Measurements from ENCODE around the gene SCN10A. TPM values are rescaled to one million over a fixed set of nuclear protein-coding genes. Genes with fewer than 3 reads are reported as not detected.

The SCN10A gene
- total and polyA plus RNA-seq, 9 of the 15 experiments (the other 6 are each of a cell fraction or from before 2014, with no cell fraction given): not detected

DNA sequence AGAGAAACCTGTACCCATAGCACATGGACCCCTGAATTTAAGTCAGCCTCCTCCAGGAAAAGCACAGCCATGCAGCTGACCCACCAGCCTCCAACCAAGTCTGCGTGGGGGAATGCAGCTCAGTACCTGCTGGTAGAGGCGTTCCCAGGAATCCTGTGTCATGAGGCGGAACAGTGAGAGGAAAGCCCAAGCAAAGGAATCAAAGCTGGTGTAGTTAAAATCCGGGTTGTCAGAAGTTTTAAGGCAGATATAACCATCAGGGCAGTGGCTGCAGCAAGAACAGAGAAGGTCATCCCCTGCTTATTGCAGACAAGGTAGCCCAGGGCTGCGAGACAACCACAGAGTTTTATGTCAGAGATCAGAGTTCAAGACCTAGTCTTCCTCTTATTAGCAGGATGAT lies 59.1 kb downstream of the SCN10A start:
- BruUV-seq (replicated peaks): no TSS peak
- H3K4me1 ChIP-seq (replicated peaks in 1 of 2; ENCODE audit: control insufficient read depth in 2 of 2, insufficient read depth in 2 of 2, low read length in 2 of 2): no peaks in the 10 kb centered on the region
- H3K27me3 ChIP-seq (ENCODE audit: control insufficient read depth in 2 of 2, insufficient read depth in 2 of 2, low read length in 2 of 2): peaks cover 0 to 3% of the 10 kb centered on the region in 2 experiments; a peak in 2 of 5 replicates
- no peak overlapping the region for H2AFZ ChIP-seq (ENCODE audit: low read depth, low read length)
- H3K27ac ChIP-seq (ENCODE audit: extremely low read depth, low read depth, low read length): no peak overlapping the region
- no peak overlapping the region for H3K4me2 ChIP-seq (ENCODE audit: insufficient read depth, low read length)
- WGBS (ENCODE audit: insufficient coverage, low coverage, missing lambda C conversion rate): 0% methylated on average over 5 of the region's 5 CpGs
- H3K9me1 ChIP-seq (ENCODE audit: control insufficient read depth, insufficient read depth, low read length): no peaks in the 10 kb centered on the region
- H3K9ac ChIP-seq (ENCODE audit: insufficient read depth in 1 of 2, low read depth in 2 of 2, low read length in 2 of 2): no peak overlapping the region
- no peaks in the 10 kb centered on the region for H3K36me3 ChIP-seq (ENCODE audit: control insufficient read depth, insufficient read depth, low read length)
- no peak for DNase-seq (ENCODE audit: extremely low read depth in 1 of 4, low spot score in 3 of 4)
- in situ Hi-C loops (cut with MboI) (no loop called here), intact Hi-C loops (cut with micrococcal nuclease) (no loop called here)
- no peaks in the 10 kb centered on the region for H4K20me1 ChIP-seq (replicated peaks; ENCODE audit: control insufficient read depth, insufficient read depth, low read length)
- FAIRE-seq: no peak
- ChIA-PET CTCF (ENCODE audit: low intra/inter-chr PET ratio) (no interaction called here), POLR2A (interaction anchor here (1.0 kb wide), 1 partner anchor 25 kb away, joined by 4 read pairs; no protein-coding TSS in a partner anchor)
- no peak overlapping the region for H3K4me3 ChIP-seq
- H3K9me3 ChIP-seq (replicated peaks; ENCODE audit: control insufficient read depth, insufficient read depth, low read depth, low read length): no peaks in the 10 kb centered on the region
- no peak for TF ChIP-seq RAD21 (CRISPR knock-in tag; conservative IDR thresholded peaks at IDR 0.05 in 1 of 2, IDR thresholded peaks at IDR 0.05 in 1 of 2)
- no peak for TF ChIP-seq TEAD1 (CRISPR knock-in tag; IDR thresholded peaks at IDR 0.05)
- TF ChIP-seq ZNF444 (CRISPR knock-in tag; IDR thresholded peaks at IDR 0.05): no peak
- no peak for TF ChIP-seq ZNF695 (CRISPR knock-in tag; IDR thresholded peaks at IDR 0.05)
- TF ChIP-seq, protein P1, sequence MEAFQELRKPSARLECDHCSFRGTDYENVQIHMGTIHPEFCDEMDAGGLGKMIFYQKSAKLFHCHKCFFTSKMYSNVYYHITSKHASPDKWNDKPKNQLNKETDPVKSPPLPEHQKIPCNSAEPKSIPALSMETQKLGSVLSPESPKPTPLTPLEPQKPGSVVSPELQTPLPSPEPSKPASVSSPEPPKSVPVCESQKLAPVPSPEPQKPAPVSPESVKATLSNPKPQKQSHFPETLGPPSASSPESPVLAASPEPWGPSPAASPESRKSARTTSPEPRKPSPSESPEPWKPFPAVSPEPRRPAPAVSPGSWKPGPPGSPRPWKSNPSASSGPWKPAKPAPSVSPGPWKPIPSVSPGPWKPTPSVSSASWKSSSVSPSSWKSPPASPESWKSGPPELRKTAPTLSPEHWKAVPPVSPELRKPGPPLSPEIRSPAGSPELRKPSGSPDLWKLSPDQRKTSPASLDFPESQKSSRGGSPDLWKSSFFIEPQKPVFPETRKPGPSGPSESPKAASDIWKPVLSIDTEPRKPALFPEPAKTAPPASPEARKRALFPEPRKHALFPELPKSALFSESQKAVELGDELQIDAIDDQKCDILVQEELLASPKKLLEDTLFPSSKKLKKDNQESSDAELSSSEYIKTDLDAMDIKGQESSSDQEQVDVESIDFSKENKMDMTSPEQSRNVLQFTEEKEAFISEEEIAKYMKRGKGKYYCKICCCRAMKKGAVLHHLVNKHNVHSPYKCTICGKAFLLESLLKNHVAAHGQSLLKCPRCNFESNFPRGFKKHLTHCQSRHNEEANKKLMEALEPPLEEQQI (IDR thresholded peaks at IDR 0.05): no peak
- no peak for TF ChIP-seq NR1H2 (CRISPR knock-in tag; IDR thresholded peaks at IDR 0.05)
- no peak for TF ChIP-seq ASH1L (IDR thresholded peaks at IDR 0.05; ENCODE audit: borderline replicate concordance, low read depth, partially characterized antibody)
- TF ChIP-seq ELF4 (CRISPR knock-in tag; IDR thresholded peaks at IDR 0.05): no peak
- TF ChIP-seq, protein P2, sequence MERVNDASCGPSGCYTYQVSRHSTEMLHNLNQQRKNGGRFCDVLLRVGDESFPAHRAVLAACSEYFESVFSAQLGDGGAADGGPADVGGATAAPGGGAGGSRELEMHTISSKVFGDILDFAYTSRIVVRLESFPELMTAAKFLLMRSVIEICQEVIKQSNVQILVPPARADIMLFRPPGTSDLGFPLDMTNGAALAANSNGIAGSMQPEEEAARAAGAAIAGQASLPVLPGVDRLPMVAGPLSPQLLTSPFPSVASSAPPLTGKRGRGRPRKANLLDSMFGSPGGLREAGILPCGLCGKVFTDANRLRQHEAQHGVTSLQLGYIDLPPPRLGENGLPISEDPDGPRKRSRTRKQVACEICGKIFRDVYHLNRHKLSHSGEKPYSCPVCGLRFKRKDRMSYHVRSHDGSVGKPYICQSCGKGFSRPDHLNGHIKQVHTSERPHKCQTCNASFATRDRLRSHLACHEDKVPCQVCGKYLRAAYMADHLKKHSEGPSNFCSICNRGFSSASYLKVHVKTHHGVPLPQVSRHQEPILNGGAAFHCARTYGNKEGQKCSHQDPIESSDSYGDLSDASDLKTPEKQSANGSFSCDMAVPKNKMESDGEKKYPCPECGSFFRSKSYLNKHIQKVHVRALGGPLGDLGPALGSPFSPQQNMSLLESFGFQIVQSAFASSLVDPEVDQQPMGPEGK (CRISPR knock-in tag; IDR thresholded peaks at IDR 0.05; ENCODE audit: borderline replicate concordance): no peak
- no peak for TF ChIP-seq IFI16 (CRISPR knock-in tag; IDR thresholded peaks at IDR 0.05)
- no peak for TF ChIP-seq RHOXF2B (CRISPR knock-in tag; conservative IDR thresholded peaks at IDR 0.05)
- TF ChIP-seq ZNF274 (IDR thresholded peaks at IDR 0.05; ENCODE audit: borderline replicate concordance, low read depth, low read length): no peak
- no peak for TF ChIP-seq SP1 (CRISPR knock-in tag; IDR thresholded peaks at IDR 0.05)
- TF ChIP-seq ZNF197 (CRISPR knock-in tag; IDR thresholded peaks at IDR 0.05; ENCODE audit: low read depth): no peak
- TF ChIP-seq, protein P3, sequence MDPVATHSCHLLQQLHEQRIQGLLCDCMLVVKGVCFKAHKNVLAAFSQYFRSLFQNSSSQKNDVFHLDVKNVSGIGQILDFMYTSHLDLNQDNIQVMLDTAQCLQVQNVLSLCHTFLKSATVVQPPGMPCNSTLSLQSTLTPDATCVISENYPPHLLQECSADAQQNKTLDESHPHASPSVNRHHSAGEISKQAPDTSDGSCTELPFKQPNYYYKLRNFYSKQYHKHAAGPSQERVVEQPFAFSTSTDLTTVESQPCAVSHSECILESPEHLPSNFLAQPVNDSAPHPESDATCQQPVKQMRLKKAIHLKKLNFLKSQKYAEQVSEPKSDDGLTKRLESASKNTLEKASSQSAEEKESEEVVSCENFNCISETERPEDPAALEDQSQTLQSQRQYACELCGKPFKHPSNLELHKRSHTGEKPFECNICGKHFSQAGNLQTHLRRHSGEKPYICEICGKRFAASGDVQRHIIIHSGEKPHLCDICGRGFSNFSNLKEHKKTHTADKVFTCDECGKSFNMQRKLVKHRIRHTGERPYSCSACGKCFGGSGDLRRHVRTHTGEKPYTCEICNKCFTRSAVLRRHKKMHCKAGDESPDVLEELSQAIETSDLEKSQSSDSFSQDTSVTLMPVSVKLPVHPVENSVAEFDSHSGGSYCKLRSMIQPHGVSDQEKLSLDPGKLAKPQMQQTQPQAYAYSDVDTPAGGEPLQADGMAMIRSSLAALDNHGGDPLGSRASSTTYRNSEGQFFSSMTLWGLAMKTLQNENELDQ (CRISPR knock-in tag; IDR thresholded peaks at IDR 0.05; ENCODE audit: borderline replicate concordance): no peak
- no peak for ATAC-seq
- H3K79me2 ChIP-seq (ENCODE audit: control insufficient read depth, insufficient read depth, low read length): no peaks in the 10 kb centered on the region
